Measurements from ENCODE around the gene FAIM2.

FAIM2 gene

DNA sequence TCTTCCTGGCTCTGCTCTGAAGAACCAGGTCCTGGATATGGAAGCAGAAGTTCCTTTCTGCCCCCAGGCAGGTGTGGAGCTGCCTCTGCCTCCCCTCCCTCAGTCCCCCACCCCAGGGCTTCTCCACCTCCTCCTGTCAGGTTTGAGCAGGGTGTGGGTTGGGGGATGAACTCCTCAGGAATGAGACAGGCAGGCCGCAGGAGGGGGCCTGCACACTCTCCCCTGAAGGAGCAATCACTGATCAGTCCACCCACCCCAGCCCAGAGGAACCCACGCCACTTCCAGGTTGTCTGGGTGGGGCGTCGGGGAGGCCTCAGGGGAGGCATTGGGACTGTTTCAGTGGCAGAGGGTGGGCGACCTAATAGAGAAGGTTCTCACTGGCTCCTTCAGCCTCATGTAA is 26.6 kb downstream of the FAIM2 start:
- no peak for DNase-seq

- DNase-seq, result no peak
Observed at GRCh38 chr12:49876070-49876469, 27.6 kb downstream of the FAIM2 start.

- DNase-seq, result no peak
Observed at GRCh38 chr12:49875115-49875720, 28.5 kb downstream of the FAIM2 start.

- peak; percentile 18 for DNase-seq
Observed at GRCh38 chr12:49874142-49874897, 29.4 kb downstream of the FAIM2 start.

- peak; percentile 69 for DNase-seq
Observed at GRCh38 chr12:49873361-49873934, 30.3 kb downstream of the FAIM2 start.

DNA sequence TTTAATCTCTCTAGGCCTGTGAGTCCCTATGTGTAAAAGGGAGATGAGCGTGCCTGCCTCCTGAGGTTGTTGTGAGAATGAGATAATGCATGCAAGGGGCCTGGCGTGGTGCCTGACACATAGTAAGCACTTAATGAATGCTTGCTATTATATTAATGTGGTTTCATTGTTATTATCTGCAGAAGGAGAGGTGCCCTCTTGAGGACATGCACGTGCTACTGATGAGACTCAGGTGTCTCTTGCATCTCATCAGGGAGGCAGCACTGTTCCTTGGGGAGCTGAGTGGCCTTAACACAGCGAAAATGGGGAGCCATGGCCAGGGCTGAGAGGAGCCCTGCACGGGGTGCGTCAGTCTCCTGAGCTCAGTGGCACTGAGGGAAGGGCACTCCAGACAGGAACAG is 30.9 kb downstream of the FAIM2 start:
- DNase-seq, result peak; percentile 20

GRCh38 chr12:49872381-49872780 is 31.3 kb downstream of the FAIM2 start:
- DNase-seq, result no peak

DNA sequence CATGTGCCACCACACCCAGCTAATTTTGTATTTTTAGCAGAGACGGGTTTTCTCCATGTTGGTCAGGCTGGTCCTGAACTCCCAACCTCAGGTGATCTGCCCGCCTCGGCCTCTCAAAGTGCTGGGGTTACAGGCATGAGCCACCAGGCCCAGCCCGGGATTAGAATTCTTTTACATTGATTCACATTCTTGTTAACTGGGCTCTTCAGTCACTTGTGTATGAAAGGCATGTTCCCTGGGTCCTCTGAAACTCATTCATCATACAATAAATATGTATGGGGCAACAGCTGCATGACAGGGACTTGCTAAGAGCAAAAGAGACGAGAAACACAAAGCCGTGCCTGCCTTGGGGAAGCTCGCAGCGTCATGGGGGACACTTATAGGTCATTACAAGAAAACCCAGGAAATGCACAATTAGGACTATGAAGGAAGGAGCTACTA is 31.9 kb downstream of the FAIM2 start:
- peak; percentile 19 for DNase-seq

GRCh38 chr12:49871263-49871561 is 32.5 kb downstream of the FAIM2 start:
- peak; percentile 16 for DNase-seq

DNA sequence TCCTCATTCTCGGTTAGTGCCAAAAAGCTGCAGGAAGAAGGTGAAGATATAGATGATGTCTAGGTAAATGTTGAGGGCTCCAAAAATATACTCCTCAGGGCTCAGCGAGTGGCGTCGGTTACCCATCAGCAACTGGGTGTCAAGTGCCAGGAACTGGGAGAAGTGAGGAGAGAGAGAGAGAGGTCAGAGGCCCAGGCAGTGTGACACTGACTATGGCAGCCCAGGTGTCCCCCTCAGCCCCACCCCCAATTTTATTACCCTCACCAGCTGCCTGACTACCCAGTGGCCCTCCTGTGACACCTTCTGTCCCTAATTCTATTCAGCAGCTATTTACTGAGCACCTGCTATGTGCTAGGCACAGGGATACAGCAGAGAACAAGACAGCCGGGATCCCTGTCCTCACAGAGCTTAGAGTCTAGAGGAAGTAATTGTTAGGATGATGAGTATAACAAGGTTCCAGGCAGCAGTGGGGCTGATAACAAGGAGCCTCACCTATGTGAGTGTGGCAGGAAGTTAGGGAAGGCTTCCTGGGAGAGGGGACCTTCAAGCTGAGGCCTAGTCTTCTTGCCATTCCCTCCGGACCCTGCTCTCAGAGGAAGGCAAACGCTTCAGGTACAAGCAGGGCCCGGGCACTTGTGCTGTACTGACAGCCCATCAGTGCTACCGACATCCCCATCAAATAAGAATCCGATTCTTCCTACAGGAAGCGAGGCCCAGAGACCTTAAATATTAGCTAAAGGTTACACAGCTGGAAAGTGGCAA is 33.0 kb downstream of the FAIM2 start:
- DNase-seq, result no peak

DNA sequence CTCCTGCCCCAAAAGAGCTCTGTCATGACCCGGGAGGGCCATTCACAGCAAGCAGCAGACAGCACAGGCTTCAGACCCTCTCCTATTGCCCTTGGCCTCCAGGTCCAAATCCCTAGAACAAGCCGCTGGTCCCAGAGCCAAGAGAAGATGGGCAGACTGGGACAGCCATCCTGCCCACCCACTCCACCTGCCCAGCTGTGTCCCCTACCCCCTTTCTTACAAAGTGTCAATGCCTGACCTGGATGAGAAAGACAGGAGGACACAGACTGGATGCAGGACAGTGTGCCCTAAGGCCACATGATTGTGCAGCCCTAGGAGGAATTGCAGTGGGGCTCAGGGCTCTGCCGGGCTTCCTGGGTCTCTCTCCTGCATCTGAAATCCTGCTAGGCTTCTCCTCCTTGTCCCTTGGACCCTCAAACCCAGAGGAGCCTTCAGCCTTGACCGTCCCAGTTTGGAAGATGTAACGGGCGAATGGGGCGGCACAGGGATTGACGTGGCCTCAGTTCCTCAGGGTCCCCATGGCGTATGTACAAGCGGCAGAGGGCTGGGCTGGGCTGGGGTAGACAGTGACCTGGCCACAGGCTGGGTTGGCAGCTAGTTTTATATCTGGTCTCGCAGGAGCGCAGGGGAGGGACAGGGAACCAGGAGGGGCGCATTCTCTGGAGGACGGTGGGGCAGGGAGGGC is 33.7 kb downstream of the FAIM2 start:
- no peak for DNase-seq

- DNase-seq, result peak; percentile 92
Observed at GRCh38 chr12:49868952-49869815, 34.5 kb downstream of the FAIM2 start.

GRCh38 chr12:49868449-49868848 is 35.3 kb downstream of the FAIM2 start:
- no peak for DNase-seq

GRCh38 chr12:49867570-49868341 is 35.9 kb downstream of the FAIM2 start:
- no peak for DNase-seq

DNA sequence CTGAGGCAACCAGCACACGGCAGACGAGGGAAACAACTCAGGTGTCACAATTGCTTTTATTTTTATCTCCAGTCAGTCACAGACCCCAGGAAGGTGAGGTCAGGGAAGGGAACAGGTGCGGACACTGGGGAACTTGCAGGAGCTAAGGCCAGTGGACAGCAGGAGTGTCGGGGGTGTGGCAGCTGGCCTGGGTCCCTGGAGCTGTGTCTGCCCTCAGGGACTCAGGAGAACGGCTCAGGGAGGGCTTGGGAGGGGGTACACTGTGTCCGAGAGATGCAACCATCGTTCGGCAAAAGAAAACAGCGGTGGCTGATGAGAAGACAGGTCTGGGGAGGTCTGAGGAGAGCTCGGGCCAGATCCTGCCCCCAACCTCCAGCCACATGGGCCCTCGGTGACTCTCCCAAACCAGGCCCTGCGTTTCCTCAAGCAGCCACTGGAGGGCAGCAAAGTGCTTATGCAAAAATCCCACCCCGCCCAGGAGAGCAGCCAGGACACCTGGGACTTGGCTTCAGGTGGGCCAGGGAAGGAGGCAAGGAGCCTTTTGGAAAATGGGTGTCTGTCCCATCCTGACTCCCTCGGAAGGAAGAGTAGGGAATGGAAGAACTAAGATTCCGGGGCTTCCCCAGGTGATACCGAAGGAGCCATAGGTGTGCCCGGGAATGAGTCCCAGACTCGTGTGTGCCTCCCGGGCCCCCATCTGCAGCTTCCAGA is 36.7 kb downstream of the FAIM2 start:
- DNase-seq, result peak; percentile 83

- DNase-seq, result no peak
Observed at GRCh38 chr12:49865782-49866135, 37.9 kb downstream of the FAIM2 start.

- DNase-seq, result no peak
Observed at GRCh38 chr12:49865109-49865781, 38.5 kb downstream of the FAIM2 start.

- DNase-seq, result no peak
Observed at GRCh38 chr12:49864798-49865090, 39.0 kb downstream of the FAIM2 start.

- DNase-seq, result peak; percentile 61
Observed at GRCh38 chr12:49863946-49864797, 39.5 kb downstream of the FAIM2 start.
